SU-DHL-6 (cell line): Measurements from ENCODE around the gene SNX25.

ENCODE experiments used
- H2AFZ ChIP-seq: fragments of 200-600 bp; sonication (generic); 2 replicates; pipeline ENCODE4 v1.6.1; 2014; ENCODE audit warnings: low read depth, mild to moderate bottlenecking, moderate library complexity, mixed read lengths, antibody characterized with exemption, low read length; ENCODE audit not compliant: severe bottlenecking
- H3F3A ChIP-seq: fragments of 200-600 bp; shearing (Covaris generic); 2 replicates; pipeline ENCODE4 v1.6.0; 2016; ENCODE audit warnings: antibody characterized with exemption, mild to moderate bottlenecking; ENCODE audit not compliant: insufficient read depth
- H3K27ac ChIP-seq: fragments of 200-600 bp; sonication (generic); 2 replicates; pipeline ENCODE4 v1.5.1; 2016; ENCODE audit warnings: low read depth, mild to moderate bottlenecking, low read length, moderate library complexity, mixed read lengths
- H3K27me3 ChIP-seq: fragments of 200-600 bp; sonication (generic), shearing (Covaris generic); 2 replicates; pipeline ENCODE4 v1.6.0; 2014; ENCODE audit warnings: mild to moderate bottlenecking, low read length
- H3K36me3 ChIP-seq: fragments of 200-600 bp; sonication (generic); 2 replicates; pipeline ENCODE4 v1.6.1; 2014; ENCODE audit warnings: mild to moderate bottlenecking, low read length, mixed read lengths
- H3K4me2 ChIP-seq: fragments of 300-600, 200-600 bp; shearing (Covaris generic), sonication (generic); 2 replicates; pipeline ENCODE4 v1.6.0; 2014; ENCODE audit warnings: low read length, low read depth, mild to moderate bottlenecking; ENCODE audit not compliant: poor library complexity, severe bottlenecking
- H3K4me3 ChIP-seq: fragments of 200-600 bp; sonication (generic); 2 replicates; pipeline ENCODE4 v1.5.1; 2014; ENCODE audit warnings: antibody characterized with exemption, low read length, mild to moderate bottlenecking, mixed read lengths; ENCODE audit not compliant: insufficient read depth, poor library complexity, severe bottlenecking
- H3K79me2 ChIP-seq: fragments of 200-600 bp; sonication (generic); 2 replicates; pipeline ENCODE4 v1.6.1; 2014; ENCODE audit warnings: mild to moderate bottlenecking, low read length, moderate library complexity; ENCODE audit not compliant: insufficient read depth
- H3K9ac ChIP-seq: fragments of 200-600 bp; sonication (generic); 2 replicates; pipeline ENCODE4 v1.7.0; 2014; ENCODE audit warnings: mild to moderate bottlenecking, low read length
- H3K9me2 ChIP-seq: fragments of 200-600 bp; sonication (generic); replicated peaks from 2 replicates; pipeline ENCODE4 v1.6.1; 2014; ENCODE audit warnings: low read length; ENCODE audit not compliant: insufficient read depth
- H3K9me3 ChIP-seq: fragments of 200-600 bp; sonication (generic); 2 replicates; pipeline ENCODE4 v1.6.1; 2014; ENCODE audit warnings: low read length, mixed read lengths; ENCODE audit not compliant: insufficient read depth
- H4K20me1 ChIP-seq: fragments of 200-600 bp; sonication (generic); 2 replicates; pipeline ENCODE4 v1.6.1; 2014; ENCODE audit warnings: low read depth, mild to moderate bottlenecking, antibody characterized with exemption, low read length, moderate library complexity, mixed read lengths
- CTCF ChIP-seq: fragments of 200-600 bp; sonication (generic); IDR thresholded peaks from one replicate; pipeline ENCODE4 v1.5.1; 2017; ENCODE audit warnings: antibody characterized with exemption, mild to moderate bottlenecking, low read length, moderate library complexity; ENCODE audit not compliant: insufficient read depth, poor library complexity, severe bottlenecking
- EZH2phosphoT487 ChIP-seq: fragments of 200-600 bp; sonication (generic), shearing (Covaris generic); conservative IDR thresholded peaks from 2 replicates; pipeline ENCODE4 v1.6.1; 2018; ENCODE audit warnings: mild to moderate bottlenecking, antibody characterized with exemption, low read length, moderate library complexity, mixed read lengths

The SNX25 gene

GRCh38 chr4:185374573-185374972 lies 165.2 kb downstream of the SNX25 start:
- no peaks in the 10 kb centered on the region for H3K9me2 ChIP-seq
- no peaks in the 10 kb centered on the region for H3K36me3 ChIP-seq
- H3K79me2 ChIP-seq: no peaks in the 10 kb centered on the region
- H3K9ac ChIP-seq: no peak overlapping the region
- TF ChIP-seq EZH2phosphoT487 (no peak), CTCF (no peak)
- no peaks in the 10 kb centered on the region for H3K27me3 ChIP-seq
- no peaks in the 10 kb centered on the region for H3F3A ChIP-seq
- no peaks in the 10 kb centered on the region for H4K20me1 ChIP-seq
- no peak overlapping the region for H3K4me2 ChIP-seq
- H3K9me3 ChIP-seq: no peaks in the 10 kb centered on the region
- H3K27ac ChIP-seq: no peak overlapping the region
- no peak overlapping the region for H3K4me3 ChIP-seq
- H2AFZ ChIP-seq: no peak overlapping the region

- H2AFZ ChIP-seq: no peak overlapping the region
- no peak overlapping the region for H3K4me2 ChIP-seq
- H4K20me1 ChIP-seq: no peaks in the 10 kb centered on the region
- TF ChIP-seq CTCF: no peak
- H3K79me2 ChIP-seq: no peaks in the 10 kb centered on the region
- H3K9me3 ChIP-seq: no peaks in the 10 kb centered on the region
- H3K36me3 ChIP-seq: peaks cover 5% of the 10 kb centered on the region; the same call in 1 of the 2 replicates
- no peaks in the 10 kb centered on the region for H3F3A ChIP-seq
- no peak overlapping the region for H3K27ac ChIP-seq
- H3K4me3 ChIP-seq: no peak overlapping the region
- no peak overlapping the region for H3K9ac ChIP-seq
- H3K27me3 ChIP-seq: no peaks in the 10 kb centered on the region
- no peaks in the 10 kb centered on the region for H3K9me2 ChIP-seq
These were observed 168.9 kb downstream of the SNX25 start for GRCh38 chr4:185378264-185378663.

GRCh38 chr4:185379326-185380295 lies 170.2 kb downstream of the SNX25 start:
- Histone ChIP-seq H3K4me2 (no peak overlapping the region), H3K9me3 (no peaks in the 10 kb centered on the region), H3K36me3 (peaks cover 5% of the 10 kb centered on the region; the same call in 1 of the 2 replicates), H3K9me2 (no peaks in the 10 kb centered on the region), H3F3A (no peaks in the 10 kb centered on the region), H2AFZ (no peak overlapping the region), H4K20me1 (no peaks in the 10 kb centered on the region), H3K79me2 (no peaks in the 10 kb centered on the region), H3K4me3 (no peak overlapping the region), H3K27me3 (no peaks in the 10 kb centered on the region), H3K9ac (no peak overlapping the region), H3K27ac (no peak overlapping the region)
- TF ChIP-seq CTCF (no peak), EZH2phosphoT487 (no peak)
